Neural crest cell (in vitro differentiated cells): ENCODE results near the gene IER5L. TPM values are rescaled to one million over a fixed set of nuclear protein-coding genes. Genes with fewer than 3 reads are reported as not detected.

ENCODE experiments used
- DNase-seq: peaks from one replicate; pipeline ENCODE4 v3.0.0; 2021; ENCODE audit warnings: low read depth, mixed read lengths, low spot score
- H3K27ac Mint-ChIP-seq: one replicate; pipeline ENCODE4 v1.8.0; 2021; ENCODE audit warnings: mild to moderate bottlenecking, mixed read lengths; ENCODE audit not compliant: unreplicated experiment
- H3K27me3 Mint-ChIP-seq: 2 replicates; pipeline ENCODE4 v1.8.0; 2021; ENCODE audit warnings: low read depth, mild to moderate bottlenecking, mixed read lengths
- H3K36me3 Mint-ChIP-seq: 2 replicates; pipeline ENCODE4 v1.8.0; 2021; ENCODE audit warnings: low read depth, mild to moderate bottlenecking, mixed read lengths
- H3K4me1 Mint-ChIP-seq: 2 replicates; pipeline ENCODE4 v1.8.0; 2021; ENCODE audit warnings: mixed read lengths
- H3K4me3 Mint-ChIP-seq: one replicate; pipeline ENCODE4 v1.8.0; 2021; ENCODE audit warnings: mild to moderate bottlenecking, mixed read lengths
- H3K9me3 Mint-ChIP-seq: 2 replicates; pipeline ENCODE4 v1.8.0; 2021; ENCODE audit warnings: mixed read lengths
- total RNA-seq: library from RNA; stranded (reverse); gene quantifications from 2 replicates; pipeline ENCODE4 v1.2.1, GENCODE V29; 2021
- TF ChIP-seq, protein P1 (sequence below): fragments of 200-600 bp; sonication (generic); conservative IDR thresholded peaks from 2 replicates; pipeline ENCODE4 v1.5.0; 2021; ENCODE audit warnings: antibody characterized with exemption, mild to moderate bottlenecking

The IER5L gene
- total RNA-seq, 1 donor from 2014 or later, result 19.1 TPM

GRCh38 chr9:129154866-129155477 lies 23.1 kb downstream of the IER5L start:
- H3K9me3 Mint-ChIP-seq, result no peaks in the 10 kb centered on the region
- H3K27me3 Mint-ChIP-seq, result no peaks in the 10 kb centered on the region
- no peaks in the 10 kb centered on the region for H3K36me3 Mint-ChIP-seq
- TF ChIP-seq, protein P1, sequence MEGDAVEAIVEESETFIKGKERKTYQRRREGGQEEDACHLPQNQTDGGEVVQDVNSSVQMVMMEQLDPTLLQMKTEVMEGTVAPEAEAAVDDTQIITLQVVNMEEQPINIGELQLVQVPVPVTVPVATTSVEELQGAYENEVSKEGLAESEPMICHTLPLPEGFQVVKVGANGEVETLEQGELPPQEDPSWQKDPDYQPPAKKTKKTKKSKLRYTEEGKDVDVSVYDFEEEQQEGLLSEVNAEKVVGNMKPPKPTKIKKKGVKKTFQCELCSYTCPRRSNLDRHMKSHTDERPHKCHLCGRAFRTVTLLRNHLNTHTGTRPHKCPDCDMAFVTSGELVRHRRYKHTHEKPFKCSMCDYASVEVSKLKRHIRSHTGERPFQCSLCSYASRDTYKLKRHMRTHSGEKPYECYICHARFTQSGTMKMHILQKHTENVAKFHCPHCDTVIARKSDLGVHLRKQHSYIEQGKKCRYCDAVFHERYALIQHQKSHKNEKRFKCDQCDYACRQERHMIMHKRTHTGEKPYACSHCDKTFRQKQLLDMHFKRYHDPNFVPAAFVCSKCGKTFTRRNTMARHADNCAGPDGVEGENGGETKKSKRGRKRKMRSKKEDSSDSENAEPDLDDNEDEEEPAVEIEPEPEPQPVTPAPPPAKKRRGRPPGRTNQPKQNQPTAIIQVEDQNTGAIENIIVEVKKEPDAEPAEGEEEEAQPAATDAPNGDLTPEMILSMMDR, result no peak
- peaks cover 5% of the 10 kb centered on the region for H3K4me1 Mint-ChIP-seq
- no peak for DNase-seq
- H3K27ac Mint-ChIP-seq, result no peak overlapping the region
- no peak overlapping the region for H3K4me3 Mint-ChIP-seq

DNA sequence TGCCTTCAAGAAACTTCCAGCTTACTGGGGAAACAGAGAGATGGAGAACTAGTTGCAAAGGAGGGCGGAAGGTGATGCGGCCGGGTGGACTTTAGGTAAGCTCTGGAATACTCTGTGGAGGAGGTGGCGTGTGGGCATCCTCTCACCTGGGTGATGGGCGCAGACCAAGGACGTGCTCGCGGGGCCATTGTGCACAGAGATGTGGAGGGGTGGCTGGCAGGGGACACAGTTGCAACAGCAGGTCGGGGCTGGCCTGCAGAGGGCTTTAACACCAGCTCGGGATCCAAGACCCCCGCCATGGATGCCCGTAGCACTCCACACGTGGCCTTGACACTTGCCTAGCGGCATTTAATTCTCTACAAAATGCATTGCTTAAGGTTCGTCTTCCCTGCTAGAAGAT lies 26.6 kb downstream of the IER5L start:
- TF ChIP-seq, protein P1, result no peak
- DNase-seq, result no peak
- Mint-ChIP-seq H3K27me3 (no peaks in the 10 kb centered on the region), H3K36me3 (no peaks in the 10 kb centered on the region), H3K27ac (no peak overlapping the region), H3K9me3 (no peaks in the 10 kb centered on the region), H3K4me3 (no peak overlapping the region), H3K4me1 (peaks cover 16% of the 10 kb centered on the region)

DNA sequence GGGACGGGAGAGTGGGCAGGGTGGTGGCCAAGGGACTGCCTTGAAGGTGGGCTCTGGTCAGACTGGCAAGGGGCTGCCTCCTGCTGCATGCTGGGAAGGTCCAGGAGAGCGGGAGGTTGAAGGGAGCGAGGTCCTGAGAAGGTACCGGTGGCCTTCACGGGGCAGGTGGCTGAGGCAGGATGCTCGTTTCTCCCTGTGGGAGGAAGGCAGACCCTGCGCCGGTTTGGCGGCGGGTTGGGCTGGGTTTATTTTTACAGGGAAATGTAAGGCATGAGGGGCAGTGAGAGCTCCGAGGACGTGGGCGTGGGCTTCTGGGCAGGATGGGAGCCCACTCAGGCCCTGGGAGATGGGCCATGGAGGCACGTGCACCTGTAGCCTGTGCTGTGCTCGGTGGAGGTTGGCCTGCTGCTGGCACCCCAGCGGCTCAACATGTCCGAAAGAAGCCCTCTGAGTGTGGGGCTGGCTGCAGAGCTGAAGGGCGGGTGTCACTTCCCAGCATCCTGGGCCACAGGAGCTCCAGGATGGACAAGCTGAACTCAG lies 27.3 kb downstream of the IER5L start:
- no peak for DNase-seq
- TF ChIP-seq, protein P1, result no peak
- Mint-ChIP-seq H3K27ac (no peak overlapping the region), H3K4me3 (no peak overlapping the region), H3K36me3 (no peaks in the 10 kb centered on the region), H3K27me3 (no peaks in the 10 kb centered on the region), H3K9me3 (no peaks in the 10 kb centered on the region), H3K4me1 (peaks cover 23% of the 10 kb centered on the region)

- no peak overlapping the region for H3K27ac Mint-ChIP-seq
- no peaks in the 10 kb centered on the region for H3K36me3 Mint-ChIP-seq
- H3K27me3 Mint-ChIP-seq, result no peaks in the 10 kb centered on the region
- TF ChIP-seq, protein P1, result no peak
- DNase-seq, result no peak
- H3K9me3 Mint-ChIP-seq, result no peaks in the 10 kb centered on the region
- H3K4me1 Mint-ChIP-seq, result peaks cover 29% of the 10 kb centered on the region
- H3K4me3 Mint-ChIP-seq, result peak overlapping the region; percentile 32
Measured at GRCh38 chr9:129150122-129150521, 27.9 kb downstream of the IER5L start.

DNA sequence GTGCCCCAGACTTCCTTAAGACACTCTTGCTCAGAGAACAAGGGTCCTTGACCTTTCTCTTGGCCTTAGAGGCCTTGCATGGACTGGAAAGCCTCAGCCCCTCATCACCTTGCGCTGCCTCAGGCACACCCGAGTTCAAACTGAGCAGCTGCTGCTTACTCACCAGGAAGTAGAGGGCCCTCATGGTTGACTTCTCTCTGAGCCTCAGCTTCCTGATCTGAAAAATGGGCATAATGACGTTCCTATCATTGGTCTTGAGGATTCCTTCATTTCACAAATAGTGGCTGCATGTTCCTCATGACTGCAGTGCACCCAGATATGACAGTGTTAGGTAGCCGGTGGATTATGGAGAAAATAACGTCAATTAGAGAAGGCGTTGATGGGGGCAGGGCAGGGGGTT lies 28.6 kb downstream of the IER5L start:
- Mint-ChIP-seq H3K27me3 (no peaks in the 10 kb centered on the region), H3K27ac (no peak overlapping the region)

More for the DNA sequence above, 28.6 kb downstream of the IER5L start:
- Mint-ChIP-seq H3K36me3 (no peaks in the 10 kb centered on the region), H3K4me3 (peak overlapping the region; percentile 32), H3K4me1 (peaks cover 30% of the 10 kb centered on the region), H3K9me3 (no peaks in the 10 kb centered on the region)
- DNase-seq, result no peak
- TF ChIP-seq, protein P1, result no peak
